Measurements from ENCODE around the gene TMC3.

- TF ChIP-seq FOXP2 (optimal IDR thresholded peaks at IDR 0.05; ENCODE audit: control extremely low read depth, extremely low read length, insufficient read depth) (no peak), EZH2 (IDR thresholded peaks at IDR 0.05) (no peak)
Measured at GRCh38 chr15:81282911-81283310, 91.1 kb downstream of the TMC3 start.

Data from SK-N-MC (cell line).